ENCODE results near the gene PARP6.

PARP6 gene

GRCh38 chr15:72202801-72203506 is 69.4 kb downstream of the PARP6 start:
- TF ChIP-seq FOXP2 (optimal IDR thresholded peaks at IDR 0.05; ENCODE audit: borderline replicate concordance, extremely low read depth, extremely low read length, insufficient read depth) (no peak), SIN3A (IDR thresholded peaks at IDR 0.05; ENCODE audit: borderline replicate concordance, insufficient read depth, low read length) (no peak), POLR2AphosphoS5 (IDR thresholded peaks at IDR 0.05; ENCODE audit: low read depth, low read length) (no peak), TAF1 (IDR thresholded peaks at IDR 0.05; ENCODE audit: borderline replicate concordance, insufficient read depth, low read length) (no peak)
- TF ChIP-seq, protein P1, sequence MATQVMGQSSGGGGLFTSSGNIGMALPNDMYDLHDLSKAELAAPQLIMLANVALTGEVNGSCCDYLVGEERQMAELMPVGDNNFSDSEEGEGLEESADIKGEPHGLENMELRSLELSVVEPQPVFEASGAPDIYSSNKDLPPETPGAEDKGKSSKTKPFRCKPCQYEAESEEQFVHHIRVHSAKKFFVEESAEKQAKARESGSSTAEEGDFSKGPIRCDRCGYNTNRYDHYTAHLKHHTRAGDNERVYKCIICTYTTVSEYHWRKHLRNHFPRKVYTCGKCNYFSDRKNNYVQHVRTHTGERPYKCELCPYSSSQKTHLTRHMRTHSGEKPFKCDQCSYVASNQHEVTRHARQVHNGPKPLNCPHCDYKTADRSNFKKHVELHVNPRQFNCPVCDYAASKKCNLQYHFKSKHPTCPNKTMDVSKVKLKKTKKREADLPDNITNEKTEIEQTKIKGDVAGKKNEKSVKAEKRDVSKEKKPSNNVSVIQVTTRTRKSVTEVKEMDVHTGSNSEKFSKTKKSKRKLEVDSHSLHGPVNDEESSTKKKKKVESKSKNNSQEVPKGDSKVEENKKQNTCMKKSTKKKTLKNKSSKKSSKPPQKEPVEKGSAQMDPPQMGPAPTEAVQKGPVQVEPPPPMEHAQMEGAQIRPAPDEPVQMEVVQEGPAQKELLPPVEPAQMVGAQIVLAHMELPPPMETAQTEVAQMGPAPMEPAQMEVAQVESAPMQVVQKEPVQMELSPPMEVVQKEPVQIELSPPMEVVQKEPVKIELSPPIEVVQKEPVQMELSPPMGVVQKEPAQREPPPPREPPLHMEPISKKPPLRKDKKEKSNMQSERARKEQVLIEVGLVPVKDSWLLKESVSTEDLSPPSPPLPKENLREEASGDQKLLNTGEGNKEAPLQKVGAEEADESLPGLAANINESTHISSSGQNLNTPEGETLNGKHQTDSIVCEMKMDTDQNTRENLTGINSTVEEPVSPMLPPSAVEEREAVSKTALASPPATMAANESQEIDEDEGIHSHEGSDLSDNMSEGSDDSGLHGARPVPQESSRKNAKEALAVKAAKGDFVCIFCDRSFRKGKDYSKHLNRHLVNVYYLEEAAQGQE (IDR thresholded peaks at IDR 0.05; ENCODE audit: insufficient read depth in 1 of 2, low read depth in 2 of 2, low read length in 2 of 2) = no peak

GRCh38 chr15:72202302-72202701 is 70.1 kb downstream of the PARP6 start:
- TF ChIP-seq, protein P1 (IDR thresholded peaks at IDR 0.05; ENCODE audit: insufficient read depth in 1 of 2, low read depth in 2 of 2, low read length in 2 of 2) = no peak
- no peak for TF ChIP-seq SIN3A (IDR thresholded peaks at IDR 0.05; ENCODE audit: borderline replicate concordance, insufficient read depth, low read length)
- no peak for TF ChIP-seq FOXP2 (optimal IDR thresholded peaks at IDR 0.05; ENCODE audit: borderline replicate concordance, extremely low read depth, extremely low read length, insufficient read depth)

DNA sequence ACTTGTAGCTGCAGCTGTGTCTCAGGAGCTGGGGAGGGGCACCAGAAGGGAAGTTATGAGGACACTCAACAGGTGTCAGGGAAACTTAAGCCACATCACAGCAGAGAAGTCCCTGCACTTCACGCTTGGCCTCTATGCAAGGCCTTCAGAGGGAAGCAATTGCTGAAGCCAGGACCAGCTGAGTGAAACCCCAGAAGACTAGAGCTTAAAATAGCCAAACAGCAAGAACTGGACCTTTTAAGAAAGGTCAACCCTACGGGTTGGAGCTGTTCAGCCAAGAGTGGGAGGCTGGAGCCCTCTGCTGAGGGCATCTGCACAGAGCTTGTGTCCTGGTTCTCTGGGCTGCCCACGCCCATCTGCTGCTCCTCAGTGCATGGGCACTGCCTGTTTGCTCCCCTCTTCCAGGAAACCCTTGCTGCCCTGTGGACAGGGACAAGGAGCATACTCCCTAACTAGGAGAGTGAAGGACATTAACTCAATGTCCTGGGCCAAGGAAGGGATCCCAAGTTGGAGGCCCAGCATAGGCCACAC is 70.9 kb downstream of the PARP6 start:
- TF ChIP-seq TAF1 (IDR thresholded peaks at IDR 0.05; ENCODE audit: borderline replicate concordance, insufficient read depth, low read length) (no peak), FOXP2 (optimal IDR thresholded peaks at IDR 0.05; ENCODE audit: borderline replicate concordance, extremely low read depth, extremely low read length, insufficient read depth) (no peak), SIN3A (IDR thresholded peaks at IDR 0.05; ENCODE audit: borderline replicate concordance, insufficient read depth, low read length) (no peak), POLR2AphosphoS5 (IDR thresholded peaks at IDR 0.05; ENCODE audit: low read depth, low read length) (no peak)
- TF ChIP-seq, protein P1 (IDR thresholded peaks at IDR 0.05; ENCODE audit: insufficient read depth in 1 of 2, low read depth in 2 of 2, low read length in 2 of 2) = no peak

DNA sequence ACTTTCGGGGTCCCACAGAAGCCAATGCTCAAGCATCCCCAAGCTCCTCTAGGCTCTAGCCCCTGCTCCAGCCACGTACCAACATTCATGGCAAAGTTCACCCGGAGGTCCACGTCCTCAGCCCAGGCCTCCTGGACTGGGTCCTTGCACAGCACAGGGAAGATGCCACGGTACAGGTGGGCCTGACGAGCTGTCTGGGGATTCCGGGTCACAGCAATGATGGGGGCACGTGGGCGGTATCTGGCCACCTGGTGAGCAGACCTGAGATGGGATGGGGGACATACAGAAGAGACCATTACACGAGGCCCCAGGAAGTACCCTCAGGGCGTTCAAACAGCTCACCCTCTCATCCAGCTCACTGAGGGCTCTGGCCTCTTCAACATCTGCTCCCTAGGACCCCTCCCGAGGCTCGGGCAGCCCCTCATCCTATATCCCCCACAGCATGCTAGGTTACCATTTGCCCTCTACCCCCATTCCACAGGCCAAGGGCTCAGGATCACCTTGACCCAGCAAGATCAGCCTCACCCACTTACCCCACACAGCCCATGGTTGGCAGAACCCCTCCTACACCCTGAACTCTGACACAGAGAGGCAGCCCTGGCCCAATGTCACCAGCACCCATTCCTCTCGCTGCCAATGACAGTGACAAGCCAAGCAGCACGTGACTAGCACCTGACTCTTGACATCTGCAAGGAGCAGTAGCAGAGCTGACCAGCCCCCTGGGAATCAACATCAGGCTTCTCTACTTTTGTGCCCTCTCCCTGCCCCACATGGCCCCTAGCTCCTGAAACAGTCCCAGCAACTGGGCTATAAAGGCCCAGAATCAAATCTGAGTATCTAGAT is 71.7 kb downstream of the PARP6 start:
- TF ChIP-seq, protein P1 (IDR thresholded peaks at IDR 0.05; ENCODE audit: insufficient read depth in 1 of 2, low read depth in 2 of 2, low read length in 2 of 2) = no peak
- no peak; the same call in 1 of the 2 replicates for TF ChIP-seq POLR2AphosphoS5 (IDR thresholded peaks at IDR 0.05; ENCODE audit: low read depth, low read length)
- TF ChIP-seq FOXP2 (optimal IDR thresholded peaks at IDR 0.05; ENCODE audit: borderline replicate concordance, extremely low read depth, extremely low read length, insufficient read depth) = no peak
- TF ChIP-seq SIN3A (IDR thresholded peaks at IDR 0.05; ENCODE audit: borderline replicate concordance, insufficient read depth, low read length) = no peak
- TF ChIP-seq TAF1 (IDR thresholded peaks at IDR 0.05; ENCODE audit: borderline replicate concordance, insufficient read depth, low read length) = no peak

Data from PFSK-1 (cell line).